ENCODE data around the gene TAS1R3.

TAS1R3 gene

DNA sequence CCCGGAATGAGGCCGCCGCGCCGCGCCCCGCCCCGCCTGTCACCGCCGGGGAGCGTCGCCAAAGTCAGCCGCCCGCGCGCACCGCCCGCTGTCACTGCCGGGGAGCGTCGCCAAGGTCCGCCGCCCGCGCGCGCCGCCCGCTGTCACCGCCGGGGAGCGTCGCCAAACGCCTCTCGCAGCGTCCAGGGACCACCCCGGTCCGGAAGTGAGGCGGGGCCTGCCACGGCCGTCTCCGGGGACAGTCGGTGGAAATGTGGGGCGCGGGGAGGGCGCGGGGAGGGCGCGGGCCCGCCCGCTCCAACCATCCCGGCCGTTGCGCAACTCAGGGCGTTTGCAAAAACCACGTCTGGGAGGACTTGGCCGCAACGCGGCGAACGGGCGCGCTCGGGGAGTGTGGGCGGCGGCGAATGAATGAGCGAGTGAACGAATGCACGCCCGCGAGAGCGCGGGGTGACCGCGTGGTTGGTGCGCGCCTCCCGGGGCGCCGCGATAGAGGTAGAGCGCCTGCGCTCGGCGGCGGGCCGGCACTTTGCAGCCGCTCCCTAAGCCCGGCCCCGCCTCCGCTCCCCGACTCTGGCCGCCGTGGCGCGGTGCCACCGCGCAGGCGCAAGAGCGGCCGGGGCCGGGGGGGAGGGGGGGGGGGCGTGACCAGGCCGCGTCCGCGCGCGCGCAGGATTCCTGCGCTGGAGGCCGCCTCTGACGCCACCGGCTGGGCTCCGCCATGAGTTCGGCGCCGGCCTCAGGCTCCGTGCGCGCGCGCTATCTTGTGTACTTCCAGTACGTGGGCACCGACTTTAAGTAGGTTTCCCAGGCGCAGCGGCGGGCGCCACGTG is 22.9 kb upstream of the TAS1R3 start, which contains the start of the genes ACAP3 and PUSL1:
TSS of gene ACAP3 (minus strand) at position 8 of the 833 bp plus-strand sequence. CDS start 115 bp downstream, outside the sequence.
TSS of gene PUSL1 (plus strand) at position 675 of the 833 bp plus-strand sequence. CDS start at position 722, 47 bp downstream.
- Histone ChIP-seq H3K36me3 (ENCODE audit: low read length) (no peaks in the 10 kb centered on the region), H3K9ac (ENCODE audit: low read length) (peak within 1 kb of the TSS; percentile 99), H3K27me3 (ENCODE audit: low read length) (no peaks in the 10 kb centered on the region), H3K79me2 (ENCODE audit: insufficient read depth, low read length) (peaks cover 12% of the 10 kb centered on the region), H3K4me3 (ENCODE audit: insufficient read depth, low read length, poor library complexity, severe bottlenecking) (peak within 1 kb of the TSS; percentile 93), H4K20me1 (ENCODE audit: low read depth, low read length) (no peaks in the 10 kb centered on the region), H3K4me2 (ENCODE audit: low read depth, low read length, poor library complexity, severe bottlenecking) (peak within 1 kb of the TSS; percentile 81), H3K27ac (ENCODE audit: low read depth, low read length) (peak within 1 kb of the TSS; percentile 89), H3F3A (ENCODE audit: insufficient read depth) (no peaks in the 10 kb centered on the region; the same call in 1 of the 2 replicates), H3K9me3 (ENCODE audit: insufficient read depth, low read length) (no peaks in the 10 kb centered on the region), H2AFZ (ENCODE audit: low read depth, low read length, severe bottlenecking) (peak within 1 kb of the TSS; percentile 94), H3K9me2 (replicated peaks; ENCODE audit: insufficient read depth, low read length) (no peaks in the 10 kb centered on the region)
- no peak for TF ChIP-seq CTCF (IDR thresholded peaks at IDR 0.05; ENCODE audit: insufficient read depth, low read length, poor library complexity, severe bottlenecking)

- peak overlapping the region; percentile 84 for H3K4me3 ChIP-seq (ENCODE audit: insufficient read depth, low read length, poor library complexity, severe bottlenecking)
- H3K79me2 ChIP-seq (ENCODE audit: insufficient read depth, low read length) = peaks cover 12% of the 10 kb centered on the region
- peak overlapping the region; percentile 99 for H3K9ac ChIP-seq (ENCODE audit: low read length)
- H4K20me1 ChIP-seq (ENCODE audit: low read depth, low read length) = no peaks in the 10 kb centered on the region
- H3K4me2 ChIP-seq (ENCODE audit: low read depth, low read length, poor library complexity, severe bottlenecking) = peak overlapping the region; percentile 68
- no peaks in the 10 kb centered on the region for H3K36me3 ChIP-seq (ENCODE audit: low read length)
- H2AFZ ChIP-seq (ENCODE audit: low read depth, low read length, severe bottlenecking) = peak overlapping the region; percentile 53
- TF ChIP-seq EZH2phosphoT487 (conservative IDR thresholded peaks at IDR 0.05; ENCODE audit: low read length) = no peak
- TF ChIP-seq CTCF (IDR thresholded peaks at IDR 0.05; ENCODE audit: insufficient read depth, low read length, poor library complexity, severe bottlenecking) = no peak
- H3K27me3 ChIP-seq (ENCODE audit: low read length) = no peaks in the 10 kb centered on the region
- H3K27ac ChIP-seq (ENCODE audit: low read depth, low read length) = peak overlapping the region; percentile 75
- no peaks in the 10 kb centered on the region for H3K9me3 ChIP-seq (ENCODE audit: insufficient read depth, low read length)
- H3F3A ChIP-seq (ENCODE audit: insufficient read depth) = no peaks in the 10 kb centered on the region; the same call in 1 of the 2 replicates
- H3K9me2 ChIP-seq (replicated peaks; ENCODE audit: insufficient read depth, low read length) = no peaks in the 10 kb centered on the region
Measured at GRCh38 chr1:1308756-1309250, 22.3 kb upstream of the TAS1R3 start.

DNA sequence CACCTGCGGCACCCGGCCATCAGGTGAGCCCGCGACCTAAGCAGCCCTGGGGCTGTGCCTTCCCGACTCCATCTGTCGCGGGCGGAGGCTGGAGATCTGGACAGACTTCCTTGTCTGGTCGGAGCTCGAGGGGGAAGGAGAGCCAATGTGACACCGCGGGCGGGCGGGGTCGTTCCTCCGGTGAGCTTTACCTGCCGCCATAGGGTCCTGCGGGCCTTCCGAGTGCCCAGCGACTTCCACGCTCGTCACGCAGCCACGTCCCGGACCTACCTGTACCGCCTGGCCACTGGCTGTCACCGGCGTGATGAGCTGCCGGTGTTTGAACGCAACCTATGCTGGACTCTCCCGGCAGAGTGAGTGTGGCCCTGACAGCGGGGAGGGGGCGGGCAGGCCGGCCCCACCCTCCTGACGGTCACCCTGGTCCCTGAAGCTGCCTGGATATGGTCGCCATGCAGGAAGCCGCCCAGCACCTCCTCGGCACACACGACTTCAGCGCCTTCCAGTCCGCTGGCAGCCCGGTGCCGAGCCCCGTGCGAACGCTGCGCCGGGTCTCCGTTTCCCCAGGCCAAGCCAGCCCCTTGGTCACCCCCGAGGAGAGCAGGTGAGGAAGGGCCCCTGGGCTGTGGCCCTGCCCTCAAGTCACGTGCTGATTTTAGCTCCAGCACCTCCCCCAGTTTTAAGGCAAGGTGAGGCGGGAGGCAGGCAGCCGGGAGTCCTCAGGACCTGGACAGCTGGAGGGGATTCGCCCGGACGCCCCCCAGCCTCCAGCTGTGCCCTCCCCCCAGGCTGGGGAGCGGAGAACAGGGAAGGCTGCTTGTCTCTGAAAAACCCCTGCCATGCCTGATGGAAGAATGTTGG is 21.6 kb upstream of the TAS1R3 start:
- H3K36me3 ChIP-seq (ENCODE audit: low read length) = no peaks in the 10 kb centered on the region
- H3K4me2 ChIP-seq (ENCODE audit: low read depth, low read length, poor library complexity, severe bottlenecking) = peak overlapping the region; percentile 68
- no peaks in the 10 kb centered on the region; the same call in 1 of the 2 replicates for H3F3A ChIP-seq (ENCODE audit: insufficient read depth)
- H3K27me3 ChIP-seq (ENCODE audit: low read length) = no peaks in the 10 kb centered on the region
- H3K9ac ChIP-seq (ENCODE audit: low read length) = peak overlapping the region; percentile 99
- H3K79me2 ChIP-seq (ENCODE audit: insufficient read depth, low read length) = peaks cover 12% of the 10 kb centered on the region
- TF ChIP-seq CTCF (IDR thresholded peaks at IDR 0.05; ENCODE audit: insufficient read depth, low read length, poor library complexity, severe bottlenecking) (no peak), EZH2phosphoT487 (conservative IDR thresholded peaks at IDR 0.05; ENCODE audit: low read length) (no peak)
- no peaks in the 10 kb centered on the region for H3K9me2 ChIP-seq (replicated peaks; ENCODE audit: insufficient read depth, low read length)
- H3K4me3 ChIP-seq (ENCODE audit: insufficient read depth, low read length, poor library complexity, severe bottlenecking) = peak overlapping the region; percentile 84
- H4K20me1 ChIP-seq (ENCODE audit: low read depth, low read length) = no peaks in the 10 kb centered on the region
- H2AFZ ChIP-seq (ENCODE audit: low read depth, low read length, severe bottlenecking) = no peak overlapping the region
- H3K9me3 ChIP-seq (ENCODE audit: insufficient read depth, low read length) = no peaks in the 10 kb centered on the region
- H3K27ac ChIP-seq (ENCODE audit: low read depth, low read length) = peak overlapping the region; percentile 75

All from SU-DHL-6 (cell line).